ENCODE results near the gene TOMM22.

DNA sequence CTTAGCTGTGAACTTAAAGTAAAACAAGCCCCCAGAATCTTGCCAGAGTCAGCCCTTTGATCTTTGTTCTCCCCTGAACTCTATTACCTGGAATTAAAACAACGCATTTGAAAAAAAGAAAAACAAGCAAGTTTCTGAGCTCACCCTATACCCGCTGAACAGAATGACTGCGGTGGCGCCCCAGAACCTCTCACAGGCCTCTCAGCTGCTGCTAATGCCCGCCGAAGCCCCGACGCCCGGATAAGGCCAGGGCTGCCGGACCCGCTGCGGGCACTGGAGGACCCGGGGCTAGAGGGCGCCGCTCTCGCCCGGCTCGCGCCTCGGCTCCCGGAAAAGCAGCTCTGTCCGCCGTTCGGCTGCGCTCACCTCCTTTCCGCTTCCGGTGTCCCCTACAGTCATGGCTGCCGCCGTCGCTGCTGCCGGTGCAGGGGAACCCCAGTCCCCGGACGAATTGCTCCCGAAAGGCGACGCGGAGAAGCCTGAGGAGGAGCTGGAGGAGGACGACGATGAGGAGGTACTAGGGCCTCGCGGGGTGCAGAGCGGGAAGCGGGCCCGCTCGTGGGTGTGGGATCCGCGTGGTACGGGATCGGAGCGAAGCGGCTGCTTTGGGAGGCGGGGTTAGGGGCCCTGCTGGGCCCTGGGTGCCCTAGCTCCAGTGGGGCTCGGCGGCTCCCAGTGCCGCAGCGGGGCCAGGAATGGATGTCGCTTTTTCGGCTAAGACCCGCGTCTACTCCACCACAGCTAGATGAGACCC, at the start of gene TOMM22:
- TF ChIP-seq, protein P1, sequence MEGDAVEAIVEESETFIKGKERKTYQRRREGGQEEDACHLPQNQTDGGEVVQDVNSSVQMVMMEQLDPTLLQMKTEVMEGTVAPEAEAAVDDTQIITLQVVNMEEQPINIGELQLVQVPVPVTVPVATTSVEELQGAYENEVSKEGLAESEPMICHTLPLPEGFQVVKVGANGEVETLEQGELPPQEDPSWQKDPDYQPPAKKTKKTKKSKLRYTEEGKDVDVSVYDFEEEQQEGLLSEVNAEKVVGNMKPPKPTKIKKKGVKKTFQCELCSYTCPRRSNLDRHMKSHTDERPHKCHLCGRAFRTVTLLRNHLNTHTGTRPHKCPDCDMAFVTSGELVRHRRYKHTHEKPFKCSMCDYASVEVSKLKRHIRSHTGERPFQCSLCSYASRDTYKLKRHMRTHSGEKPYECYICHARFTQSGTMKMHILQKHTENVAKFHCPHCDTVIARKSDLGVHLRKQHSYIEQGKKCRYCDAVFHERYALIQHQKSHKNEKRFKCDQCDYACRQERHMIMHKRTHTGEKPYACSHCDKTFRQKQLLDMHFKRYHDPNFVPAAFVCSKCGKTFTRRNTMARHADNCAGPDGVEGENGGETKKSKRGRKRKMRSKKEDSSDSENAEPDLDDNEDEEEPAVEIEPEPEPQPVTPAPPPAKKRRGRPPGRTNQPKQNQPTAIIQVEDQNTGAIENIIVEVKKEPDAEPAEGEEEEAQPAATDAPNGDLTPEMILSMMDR (IDR thresholded peaks at IDR 0.05) = peak in 5 of 6 experiments; percentile 23 to 89 (median 63)
- peak in 1 of 2 donors; percentile 75 for TF ChIP-seq POLR2A (IDR thresholded peaks at IDR 0.05)

Measured in thyroid gland (tissue), 4 donors.